GM12872 (cell line): ENCODE measurements around the gene POPDC2.

Experiments used
- TF ChIP-seq, protein P1 (sequence below): IDR thresholded peaks from 3 replicates; pipeline ENCODE4 v1.5.1; 2011; ENCODE audit warnings: low read depth, mild to moderate bottlenecking, low read length, moderate library complexity; ENCODE audit not compliant: insufficient read depth

Gene POPDC2

DNA sequence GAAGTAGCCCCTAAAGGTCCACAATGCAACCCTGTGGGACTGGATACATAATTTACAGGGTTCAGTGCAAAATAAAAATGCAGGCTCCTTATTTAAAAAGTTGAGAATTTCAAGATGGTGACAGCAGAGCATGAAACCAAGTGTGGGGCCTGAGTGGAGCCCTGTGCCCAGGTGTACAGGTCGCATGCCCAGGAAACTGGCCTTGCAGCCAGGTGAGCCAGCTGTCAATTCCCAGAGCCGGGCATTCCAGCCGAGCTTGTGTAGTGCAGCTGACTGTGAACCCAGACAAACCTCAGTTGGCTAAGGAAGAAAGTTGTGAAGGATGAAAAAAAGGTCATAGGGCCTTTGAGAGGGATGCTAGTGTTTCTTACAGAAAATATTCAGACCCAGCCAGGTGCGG lies 27.6 kb downstream of the POPDC2 start:
- TF ChIP-seq, protein P1, sequence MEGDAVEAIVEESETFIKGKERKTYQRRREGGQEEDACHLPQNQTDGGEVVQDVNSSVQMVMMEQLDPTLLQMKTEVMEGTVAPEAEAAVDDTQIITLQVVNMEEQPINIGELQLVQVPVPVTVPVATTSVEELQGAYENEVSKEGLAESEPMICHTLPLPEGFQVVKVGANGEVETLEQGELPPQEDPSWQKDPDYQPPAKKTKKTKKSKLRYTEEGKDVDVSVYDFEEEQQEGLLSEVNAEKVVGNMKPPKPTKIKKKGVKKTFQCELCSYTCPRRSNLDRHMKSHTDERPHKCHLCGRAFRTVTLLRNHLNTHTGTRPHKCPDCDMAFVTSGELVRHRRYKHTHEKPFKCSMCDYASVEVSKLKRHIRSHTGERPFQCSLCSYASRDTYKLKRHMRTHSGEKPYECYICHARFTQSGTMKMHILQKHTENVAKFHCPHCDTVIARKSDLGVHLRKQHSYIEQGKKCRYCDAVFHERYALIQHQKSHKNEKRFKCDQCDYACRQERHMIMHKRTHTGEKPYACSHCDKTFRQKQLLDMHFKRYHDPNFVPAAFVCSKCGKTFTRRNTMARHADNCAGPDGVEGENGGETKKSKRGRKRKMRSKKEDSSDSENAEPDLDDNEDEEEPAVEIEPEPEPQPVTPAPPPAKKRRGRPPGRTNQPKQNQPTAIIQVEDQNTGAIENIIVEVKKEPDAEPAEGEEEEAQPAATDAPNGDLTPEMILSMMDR, result no peak

DNA sequence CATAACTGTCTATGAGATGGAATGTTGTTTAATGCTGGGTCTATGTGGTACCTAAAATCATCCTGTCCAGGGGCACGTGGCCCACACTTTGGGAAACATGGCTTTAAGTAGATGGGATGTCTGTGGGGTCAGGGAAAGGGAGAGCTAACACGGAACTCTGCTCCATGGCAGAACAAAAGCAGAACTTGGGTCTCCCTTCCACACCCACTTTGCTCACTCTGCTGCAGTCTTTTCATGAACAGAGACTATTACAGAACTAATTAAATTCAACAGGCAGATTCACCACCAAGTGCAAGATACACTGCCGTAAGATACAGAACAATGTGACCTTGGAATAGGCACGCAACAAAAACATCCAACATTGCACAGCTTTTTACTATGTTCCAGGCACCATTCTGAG lies 28.2 kb downstream of the POPDC2 start:
- TF ChIP-seq, protein P1, result no peak

DNA sequence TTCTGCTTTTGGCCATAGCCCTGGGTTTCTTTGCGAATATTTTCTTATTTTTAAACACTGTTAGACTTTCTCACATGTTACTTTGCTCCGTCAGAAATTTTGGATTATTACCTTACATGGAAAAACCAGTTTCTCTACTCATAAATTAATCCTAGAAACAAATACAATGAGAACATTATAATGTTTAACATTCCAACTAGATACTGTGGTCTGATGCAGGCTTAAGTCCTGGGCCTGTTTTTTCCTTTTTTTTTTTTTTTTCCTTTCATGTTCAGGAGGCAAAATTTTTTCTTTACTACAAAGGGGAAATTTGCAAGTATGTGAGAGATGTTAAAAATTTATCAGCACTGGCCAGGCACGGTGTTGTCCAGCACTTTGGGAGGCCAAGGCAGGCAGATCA lies 28.9 kb downstream of the POPDC2 start:
- TF ChIP-seq, protein P1, result no peak

GRCh38 chr3:119630880-119631329 lies 29.5 kb downstream of the POPDC2 start:
- TF ChIP-seq, protein P1, result no peak

DNA sequence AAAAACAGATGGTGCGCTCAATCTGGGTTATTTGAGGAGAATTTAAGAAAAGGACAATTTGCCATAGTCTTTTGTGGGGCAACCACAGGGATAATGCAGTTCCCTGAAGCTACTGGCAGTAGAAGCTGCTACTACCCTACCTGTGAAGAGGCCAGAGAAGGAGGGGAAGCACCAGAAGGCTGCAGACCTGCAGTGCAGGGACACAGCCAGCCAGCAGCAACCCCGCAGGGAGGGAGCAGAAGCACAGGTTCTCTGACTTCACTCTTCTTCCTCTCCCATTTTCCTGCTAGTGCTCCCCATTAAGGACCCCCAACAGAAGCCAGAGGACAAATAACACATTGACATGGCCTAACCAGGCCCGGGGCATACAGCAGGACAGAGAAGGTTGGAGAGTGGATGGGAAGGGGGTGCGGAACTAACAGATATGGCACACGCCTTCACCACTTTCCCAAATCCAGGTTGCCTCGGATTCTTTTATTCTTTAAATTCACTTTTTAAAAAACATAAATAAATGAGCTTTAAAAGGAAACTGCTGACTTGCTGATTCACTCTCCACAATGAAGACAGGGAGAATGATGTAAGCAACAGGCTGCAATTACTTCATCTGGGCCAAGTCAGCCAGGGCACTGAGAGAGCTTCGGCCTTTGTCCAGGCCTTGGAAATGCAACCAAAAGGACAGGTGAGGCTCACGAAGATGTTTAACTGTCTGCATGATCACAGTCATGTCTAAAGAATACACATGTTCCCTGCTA lies 30.1 kb downstream of the POPDC2 start:
- TF ChIP-seq, protein P1, result peak; percentile 8; the same call in 1 of the 3 replicates

DNA sequence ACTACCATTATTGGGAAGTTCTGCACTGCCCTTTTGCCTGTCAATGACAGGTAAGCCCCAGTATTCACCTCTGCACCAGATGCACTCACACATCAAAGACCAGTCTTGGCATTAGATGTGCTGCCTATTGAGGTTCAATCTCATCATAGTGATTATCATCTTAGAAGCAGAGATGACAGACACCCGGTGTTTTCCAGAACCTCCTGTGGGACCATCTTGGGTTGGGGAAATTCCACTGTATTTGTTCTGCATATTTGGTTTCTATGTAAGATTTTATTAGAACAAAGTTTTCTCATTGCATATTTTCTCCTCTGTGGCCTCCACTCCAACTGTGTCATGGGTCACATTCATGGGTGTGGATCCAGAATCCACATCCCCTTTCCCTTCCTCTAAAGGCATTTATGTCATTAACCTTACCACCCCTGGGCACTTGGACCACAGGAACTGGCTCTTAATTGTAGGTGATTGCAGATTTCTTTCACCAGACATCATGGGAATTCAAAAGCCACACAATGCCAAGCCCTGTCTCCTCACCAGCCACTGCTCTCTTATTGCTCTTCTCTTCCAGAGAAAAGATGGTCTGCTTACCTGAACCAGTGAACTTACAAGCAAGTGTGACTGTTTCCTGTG lies 31.5 kb downstream of the POPDC2 start:
- TF ChIP-seq, protein P1, result no peak

DNA sequence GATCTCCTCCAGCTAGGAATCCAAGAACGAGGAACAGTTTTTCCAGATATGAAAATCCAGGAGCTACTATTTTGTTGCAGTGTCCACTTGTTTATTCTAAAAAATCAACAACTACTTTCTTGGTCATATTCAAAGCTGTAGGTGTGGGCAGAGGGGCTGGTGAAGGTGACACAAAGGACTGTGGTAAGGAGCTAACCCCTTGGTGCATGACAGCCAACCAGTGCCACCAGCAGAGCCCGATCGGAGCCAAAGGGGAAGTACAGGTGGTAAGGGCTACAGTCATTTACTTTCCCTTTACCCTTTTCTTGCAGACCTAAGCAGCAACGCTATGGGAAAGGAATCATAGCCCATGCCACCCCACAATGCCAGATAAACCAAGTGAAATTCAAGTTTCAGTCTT lies 32.0 kb downstream of the POPDC2 start:
- TF ChIP-seq, protein P1, result no peak
